Left renal cortex interstitium (tissue), 4 donors: ENCODE data around the gene ADARB2. TPM values are rescaled to one million over a fixed set of nuclear protein-coding genes. Genes with fewer than 3 reads are reported as not detected.
A peak's percentile ranks its signal among the peaks of the same experiment; 100 is the strongest.

Source experiments
- DNase-seq, 4 donors: peaks; one replicate each; pipeline ENCODE4 v3.0.0-alpha.2; 2013; ENCODE audit warnings: low read depth in 4 of 4, low spot score in 2 of 4, missing footprints in 1 of 4
- polyA plus RNA-seq, 4 donors: library from polyadenylated mRNA; unstranded; fragments of 120-200 nt; gene quantifications; one replicate each; pipeline ENCODE4 v1.2.1, GENCODE V29; 2013; ENCODE audit not compliant: insufficient read length in 4 of 4

Gene ADARB2
- polyA plus RNA-seq, 4 donors, result 1.2 to 2.0 (median 1.3) TPM

DNA sequence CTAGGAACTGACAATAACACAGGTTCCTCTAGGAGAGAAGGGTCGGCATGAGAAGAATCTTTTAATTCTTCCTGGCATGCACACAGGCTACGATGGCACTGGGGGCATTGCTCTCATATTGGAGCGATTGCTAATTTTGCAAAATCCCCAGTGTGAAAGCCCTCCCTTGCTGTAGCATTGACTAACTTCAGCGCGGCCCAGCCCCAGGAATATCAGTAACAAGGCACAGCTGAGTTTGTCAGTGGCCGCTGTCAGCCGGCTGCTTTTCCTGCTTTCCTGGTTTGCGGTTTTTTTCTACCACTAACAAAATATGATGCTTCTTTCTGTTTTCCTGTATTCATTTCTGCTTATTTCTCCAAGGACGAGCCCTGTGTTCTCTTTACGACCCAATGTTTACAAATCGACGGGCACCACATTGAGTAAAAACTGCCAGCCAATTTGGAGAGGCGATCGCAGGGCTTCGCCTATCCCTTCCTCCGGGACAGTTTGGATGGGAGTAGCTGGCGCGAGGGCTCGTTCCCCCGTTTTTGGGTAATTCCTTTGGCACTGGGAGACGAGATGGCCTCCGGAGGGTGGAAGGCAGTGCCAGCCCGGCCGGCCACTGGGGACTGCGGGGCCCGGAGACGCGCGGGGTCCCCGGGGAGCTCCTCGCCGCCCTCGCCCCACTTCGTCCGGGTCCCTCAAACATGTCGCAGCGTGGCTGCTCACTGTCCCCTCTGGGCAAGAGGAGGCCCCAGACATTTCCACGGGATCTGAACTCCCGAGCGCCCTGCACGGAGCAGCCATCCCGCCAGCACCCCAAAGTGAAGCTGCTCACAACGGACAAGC lies 967 bp downstream of the ADARB2 start:
- DNase-seq, result peak in 1 of 4 donors; percentile 11

GRCh38 chr10:1735562-1735961 lies 1.8 kb downstream of the ADARB2 start:
- DNase-seq, result no peak

DNA sequence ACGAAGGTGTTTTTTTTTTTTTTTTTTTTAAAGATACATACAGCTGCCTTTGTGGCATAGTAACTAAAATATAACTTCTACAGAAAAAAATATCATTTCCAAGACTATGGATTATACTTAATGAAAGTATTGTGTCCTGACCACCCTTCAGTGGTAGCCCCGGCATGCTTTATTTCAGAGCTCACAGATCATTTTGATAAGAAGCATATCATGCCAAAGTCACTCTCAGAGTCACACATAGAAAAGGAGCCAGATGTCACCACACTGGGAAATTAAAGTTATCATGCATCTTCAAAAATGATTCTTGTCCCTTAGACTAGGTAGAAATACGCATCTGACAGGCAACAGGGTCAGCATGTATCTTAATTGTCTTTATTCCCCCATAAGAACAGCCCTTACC lies 3.0 kb downstream of the ADARB2 start:
- no peak for DNase-seq

- no peak for DNase-seq
Measured at GRCh38 chr10:1733720-1734119, 3.6 kb downstream of the ADARB2 start.

DNA sequence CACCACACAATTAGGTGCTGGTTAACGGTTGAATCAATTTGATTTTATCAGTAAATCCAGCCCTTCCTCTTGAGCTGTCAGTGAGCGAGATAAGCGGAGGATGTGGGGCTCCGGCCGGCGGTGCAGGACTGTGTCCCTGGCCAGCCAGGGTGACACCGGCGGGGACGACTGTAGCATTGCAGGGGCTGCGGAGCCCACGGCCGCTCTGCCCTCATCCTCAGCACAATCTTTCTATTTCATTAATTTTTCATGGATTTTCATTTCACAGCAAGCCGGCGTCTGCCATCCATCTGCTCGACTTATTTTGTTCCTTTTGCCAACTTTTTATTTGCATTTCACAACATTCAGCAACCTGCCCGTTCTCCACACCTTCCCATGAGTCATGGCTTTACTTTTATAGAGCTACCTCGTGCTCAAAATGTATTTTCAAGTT lies 4.7 kb downstream of the ADARB2 start:
- no peak for DNase-seq

DNA sequence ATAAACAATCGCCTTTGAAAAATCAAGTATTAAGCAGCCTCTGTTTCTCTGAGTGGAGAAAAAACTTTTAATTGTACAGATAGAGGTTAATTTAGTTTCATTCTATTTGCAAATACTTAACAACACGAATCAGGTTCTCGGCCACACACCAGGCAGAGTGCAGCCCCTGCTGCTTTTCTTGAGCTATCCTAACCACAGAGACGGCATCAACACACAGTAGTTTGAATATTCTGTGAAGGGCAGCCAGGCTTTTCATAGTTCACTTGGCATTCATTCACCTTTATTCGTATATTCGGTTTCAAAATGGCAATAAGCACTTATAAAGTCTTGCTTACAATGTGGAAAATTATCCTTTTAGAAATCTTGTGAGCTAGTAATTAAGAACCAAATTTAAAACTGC lies 5.7 kb downstream of the ADARB2 start:
- no peak for DNase-seq

DNA sequence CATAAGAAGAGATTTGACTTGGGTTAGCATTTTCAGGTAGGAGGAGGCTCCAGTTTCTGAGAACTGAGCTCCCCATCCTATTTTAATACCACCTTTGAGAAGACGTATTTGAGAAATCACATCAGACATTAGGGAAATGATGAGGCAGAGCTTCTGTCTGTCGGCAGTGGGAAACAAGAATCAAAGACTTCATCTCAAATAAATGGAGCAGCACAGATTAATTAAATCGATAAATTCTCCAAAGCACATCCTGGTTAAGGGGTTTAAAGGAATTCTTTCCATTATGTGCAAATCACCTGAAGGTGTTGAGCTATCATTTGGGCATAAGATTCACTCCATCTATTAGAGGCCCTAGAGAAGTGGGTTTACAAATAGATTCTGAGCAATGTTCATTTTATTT lies 7.6 kb downstream of the ADARB2 start:
- DNase-seq, result no peak

DNA sequence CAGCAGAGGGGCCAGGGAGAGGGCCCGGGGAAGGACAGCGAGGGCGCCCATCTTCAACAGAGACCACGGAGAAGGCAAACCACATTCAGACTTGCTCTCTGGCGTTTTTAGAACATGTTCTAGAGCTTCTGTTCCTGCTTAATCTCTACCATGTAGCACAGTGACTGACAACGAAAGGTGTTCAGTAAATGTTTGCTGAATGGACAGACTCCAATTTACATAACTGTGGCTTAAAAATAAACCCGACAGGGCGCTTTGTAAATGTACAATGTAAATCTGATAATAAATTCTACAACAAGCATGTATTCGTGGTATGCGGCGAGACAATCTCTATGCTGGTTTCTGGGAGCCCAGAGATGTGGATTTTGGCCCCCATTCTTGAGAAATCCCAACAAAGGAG lies 10.5 kb downstream of the ADARB2 start:
- DNase-seq, result no peak

DNA sequence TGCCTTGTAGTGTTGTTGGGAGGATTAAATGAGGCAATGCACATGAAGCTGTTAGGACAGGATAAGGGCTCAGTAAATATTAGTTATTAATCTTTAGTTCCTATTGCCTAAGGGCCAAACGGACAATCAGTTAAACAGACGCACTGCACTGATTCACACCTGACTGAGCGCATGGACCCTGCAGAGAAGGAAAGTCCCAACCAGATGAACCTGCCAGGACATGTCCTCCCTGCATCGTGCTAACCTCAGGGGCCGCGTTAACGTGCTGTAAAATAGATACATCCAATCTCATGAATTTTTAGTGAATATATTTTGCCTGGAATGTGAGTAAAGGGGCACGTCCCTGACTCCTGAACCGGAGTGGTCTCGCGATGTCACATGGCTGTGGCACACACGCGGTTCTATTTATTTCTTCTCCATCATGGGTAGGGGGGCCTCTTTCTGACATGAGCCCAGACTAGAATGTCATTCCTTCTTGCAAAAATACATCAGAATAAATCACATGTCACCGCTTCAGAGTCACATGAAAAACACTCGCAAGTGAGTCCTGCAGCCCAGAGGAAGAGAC lies 12.3 kb downstream of the ADARB2 start:
- no peak for DNase-seq

DNA sequence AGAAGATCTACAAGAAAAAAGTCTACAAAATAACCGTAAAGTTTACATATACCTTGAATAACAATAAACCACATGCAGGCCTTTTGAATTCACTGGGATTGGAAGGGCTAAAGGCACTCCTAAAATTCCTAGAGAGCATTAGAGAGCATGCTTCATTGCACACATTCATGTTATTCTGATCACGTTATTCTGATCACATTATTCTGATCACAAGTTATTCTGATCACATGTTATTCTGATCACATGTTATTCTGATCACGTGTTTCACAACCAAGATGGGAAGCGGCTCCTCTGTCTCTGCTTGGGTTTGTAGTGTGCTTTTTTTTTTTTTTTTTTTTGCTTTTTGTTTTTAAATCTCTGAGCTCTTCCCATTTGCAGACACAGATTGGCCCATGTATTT lies 20.5 kb downstream of the ADARB2 start:
- no peak for DNase-seq

DNA sequence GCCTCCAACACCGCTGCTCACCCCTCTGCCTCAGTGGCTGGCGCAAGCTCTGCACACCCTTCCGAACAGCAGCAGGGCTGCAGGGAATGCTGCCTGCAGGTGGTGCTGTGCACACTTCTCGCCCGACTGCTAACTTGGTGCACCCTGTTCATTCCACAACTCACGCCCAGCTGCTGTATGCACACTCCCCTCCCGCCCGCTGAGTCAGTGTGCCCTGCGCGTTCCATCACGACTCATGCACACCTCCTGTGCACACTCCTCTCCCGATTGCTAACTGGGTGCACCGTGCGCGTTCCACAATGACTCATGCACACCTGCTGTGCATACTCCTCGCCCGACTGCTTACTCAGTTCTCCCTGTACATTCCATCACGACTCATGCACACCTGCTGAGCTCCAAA lies 21.5 kb downstream of the ADARB2 start:
- DNase-seq, result no peak

- no peak for DNase-seq
Measured at GRCh38 chr10:1712944-1713671, 24.2 kb downstream of the ADARB2 start.

DNA sequence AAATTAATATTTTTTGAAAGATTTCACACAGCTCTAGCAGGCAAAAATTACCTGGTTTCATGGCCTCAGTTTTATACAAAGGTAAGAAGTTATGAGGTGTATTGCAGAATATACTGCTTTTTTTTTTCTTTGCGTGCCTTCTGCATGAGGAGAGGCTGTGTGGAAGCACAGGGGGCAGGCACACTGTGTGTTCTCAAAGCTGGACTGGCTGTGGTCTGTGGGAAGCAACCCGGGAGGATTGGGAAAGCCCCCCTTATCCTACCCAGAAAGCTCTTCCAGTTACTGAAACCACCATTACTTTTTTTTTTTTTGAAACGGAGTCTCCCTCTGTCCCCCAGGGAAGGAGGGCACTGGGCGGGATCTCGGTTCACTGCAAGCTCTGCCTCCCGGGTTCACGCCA lies 25.0 kb downstream of the ADARB2 start:
- DNase-seq, result no peak

GRCh38 chr10:1709161-1709560 lies 28.2 kb downstream of the ADARB2 start:
- peak in 1 of 4 donors; percentile 21 for DNase-seq

DNA sequence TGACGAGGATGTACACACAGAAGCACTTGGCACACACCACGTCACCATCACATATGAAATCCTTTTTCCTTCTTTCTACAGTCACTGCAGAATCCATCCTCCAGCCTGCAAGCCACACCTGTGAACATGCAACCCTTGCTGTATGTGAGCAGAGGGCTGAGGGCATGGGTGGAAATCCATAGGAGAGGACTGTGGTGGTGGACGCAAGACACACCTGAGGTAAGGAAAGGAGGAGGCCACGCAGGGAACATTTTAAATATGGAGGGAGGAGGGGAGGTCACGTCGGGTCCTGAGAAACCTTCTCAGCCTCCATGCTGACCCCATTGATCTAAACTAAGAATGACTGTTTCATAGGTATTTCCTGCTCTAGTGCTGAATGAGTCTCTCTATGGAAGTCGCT lies 28.6 kb downstream of the ADARB2 start:
- no peak for DNase-seq

GRCh38 chr10:1706711-1707110 lies 30.6 kb downstream of the ADARB2 start:
- DNase-seq, result no peak

- no peak for DNase-seq
Measured at GRCh38 chr10:1706256-1706655, 31.1 kb downstream of the ADARB2 start.

DNA sequence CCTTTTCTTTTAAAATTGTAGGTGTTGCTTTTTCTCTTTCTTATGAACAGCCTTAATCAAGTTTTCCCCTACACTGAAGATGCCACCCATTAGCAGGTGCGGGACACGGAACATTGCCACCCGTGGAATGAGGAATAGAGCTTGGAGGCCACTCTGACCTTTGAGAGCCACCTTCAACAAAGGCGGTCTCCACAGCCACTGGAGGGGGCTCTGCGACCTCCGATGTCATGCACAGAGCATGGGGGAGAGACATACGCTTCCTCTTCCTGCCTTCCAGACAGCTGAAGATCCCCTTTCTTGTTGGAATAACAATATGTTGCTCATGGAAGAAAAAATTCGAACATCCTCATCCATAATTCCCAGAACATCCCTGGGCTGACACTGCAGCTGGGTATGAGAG lies 39.1 kb downstream of the ADARB2 start:
- no peak for DNase-seq

- DNase-seq, result no peak
Measured at GRCh38 chr10:1696106-1696505, 41.2 kb downstream of the ADARB2 start.

DNA sequence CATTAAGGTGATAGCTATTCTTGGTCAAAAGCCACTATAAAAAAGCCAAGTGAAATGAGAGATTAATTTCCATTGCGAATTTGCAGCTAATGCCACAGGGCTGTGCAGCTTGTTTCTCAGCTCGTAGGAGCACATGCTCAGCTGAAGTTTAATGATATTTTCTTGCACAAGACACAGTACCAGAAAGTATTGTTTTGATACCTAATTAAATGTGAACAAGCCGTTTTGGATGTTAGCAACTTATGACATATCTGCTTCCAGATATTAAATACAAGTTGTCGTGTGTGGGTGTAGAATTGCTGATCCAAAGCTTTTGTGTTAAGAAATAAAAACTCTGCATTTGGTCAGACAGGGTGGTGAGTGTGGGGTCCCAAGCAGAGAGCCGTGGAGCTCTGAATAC lies 47.2 kb downstream of the ADARB2 start:
- DNase-seq, result no peak

DNA sequence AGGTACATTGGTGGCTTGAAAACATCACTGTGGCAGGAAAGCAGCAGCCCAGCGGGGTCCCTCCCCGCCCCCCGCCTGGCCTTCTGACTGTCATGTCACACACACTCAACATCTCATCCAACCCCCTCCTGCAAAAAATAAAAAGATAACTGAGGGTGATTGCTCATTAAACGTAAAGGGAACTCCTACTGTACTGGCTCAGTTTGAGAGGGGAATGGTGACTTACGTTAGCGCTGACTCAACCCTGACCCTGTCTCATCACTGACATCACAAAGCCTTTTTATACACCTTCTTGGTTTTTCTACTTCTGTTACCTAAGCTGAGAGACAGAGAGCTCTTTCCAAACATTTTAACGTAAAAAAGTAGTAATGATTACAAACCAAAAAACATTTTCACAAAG lies 48.8 kb downstream of the ADARB2 start:
- DNase-seq, result no peak
